Stomach smooth muscle (tissue), 2 donors: ENCODE measurements around the gene IL21R.
"Not testable (repeated sequence)": the region's sequence is repeated elsewhere in the genome, so short reads cannot be mapped to it uniquely, and the experiment has no call there.

Experiments
- H3K27ac ChIP-seq: one replicate; pipeline ENCODE4 v1.7.0; 2013; ENCODE audit warnings: mild to moderate bottlenecking, low read length, inconsistent platforms
- H3K27me3 ChIP-seq, 2 donors: one replicate each; pipeline ENCODE4 v1.7.0; 2013; ENCODE audit warnings: low read length in 2 of 2; ENCODE audit not compliant: insufficient read depth in 2 of 2, control insufficient read depth in 1 of 2
- H3K36me3 ChIP-seq, 2 donors: one replicate each; pipeline ENCODE4 v1.7.0; 2013; ENCODE audit warnings: low read length in 2 of 2; ENCODE audit not compliant: control insufficient read depth in 2 of 2, insufficient read depth in 2 of 2
- H3K4me1 ChIP-seq: one replicate; pipeline ENCODE4 v1.7.0; 2013; ENCODE audit warnings: low read length; ENCODE audit not compliant: control insufficient read depth, insufficient read depth
- H3K4me3 ChIP-seq, 2 donors: one replicate each; pipeline ENCODE4 v1.7.0; 2013; ENCODE audit warnings: low read length in 2 of 2
- H3K9ac ChIP-seq, 2 donors: one replicate each; pipeline ENCODE4 v1.7.0; 2013; ENCODE audit warnings: low read length in 2 of 2, mild to moderate bottlenecking in 1 of 2
- H3K9me3 ChIP-seq, 2 donors: one replicate each; pipeline ENCODE4 v1.7.0; 2013; ENCODE audit warnings: low read length in 2 of 2; ENCODE audit not compliant: control insufficient read depth in 2 of 2
- donor health status: healthy.
- donor health status: Pancreatic carcinoma.

Gene IL21R

GRCh38 chr16:27429330-27429871 lies 27.4 kb downstream of the IL21R start:
- Histone ChIP-seq H3K27me3 (peaks cover 4 to 11% of the 10 kb centered on the region in 2 donors), H3K9me3 (no peaks in the 10 kb centered on the region), H3K4me1 (no peaks in the 10 kb centered on the region), H3K36me3 (no peaks in the 10 kb centered on the region), H3K9ac (no peak overlapping the region), H3K27ac (no peak overlapping the region), H3K4me3 (no peak overlapping the region)

GRCh38 chr16:27429981-27430441 lies 28.0 kb downstream of the IL21R start:
- Histone ChIP-seq H3K4me1 (no peaks in the 10 kb centered on the region), H3K4me3 (no peak overlapping the region)

GRCh38 chr16:27430512-27430911 lies 28.5 kb downstream of the IL21R start:
- H3K4me3 ChIP-seq: no peak overlapping the region
- H3K36me3 ChIP-seq: no peaks in the 10 kb centered on the region
- H3K4me1 ChIP-seq: no peaks in the 10 kb centered on the region
- H3K9ac ChIP-seq: no peak overlapping the region
- no peak overlapping the region for H3K27ac ChIP-seq
- H3K27me3 ChIP-seq: peaks cover 4 to 11% of the 10 kb centered on the region in 2 donors
- no peaks in the 10 kb centered on the region for H3K9me3 ChIP-seq

More at GRCh38 chr16:27429981-27430441, 28.0 kb downstream of the IL21R start:
- Histone ChIP-seq H3K27ac (no peak overlapping the region), H3K36me3 (no peaks in the 10 kb centered on the region), H3K9me3 (no peaks in the 10 kb centered on the region), H3K9ac (no peak overlapping the region), H3K27me3 (peaks cover 4 to 11% of the 10 kb centered on the region in 2 donors)

GRCh38 chr16:27430923-27431484 lies 29.0 kb downstream of the IL21R start:
- no peaks in the 10 kb centered on the region for H3K36me3 ChIP-seq
- no peak overlapping the region for H3K27ac ChIP-seq
- H3K27me3 ChIP-seq: peaks cover 4 to 11% of the 10 kb centered on the region in 2 donors
- H3K9me3 ChIP-seq: no peaks in the 10 kb centered on the region
- no peak overlapping the region for H3K4me3 ChIP-seq
- no peaks in the 10 kb centered on the region for H3K4me1 ChIP-seq
- H3K9ac ChIP-seq: no peak overlapping the region

GRCh38 chr16:27431773-27432532 lies 30.0 kb downstream of the IL21R start:
- Histone ChIP-seq H3K9me3 (no peaks in the 10 kb centered on the region), H3K4me3 (no peak overlapping the region), H3K4me1 (no peaks in the 10 kb centered on the region), H3K27me3 (peaks cover 4 to 11% of the 10 kb centered on the region in 2 donors), H3K27ac (no peak overlapping the region), H3K36me3 (no peaks in the 10 kb centered on the region), H3K9ac (no peak overlapping the region)

- Histone ChIP-seq H3K36me3 (no peaks in the 10 kb centered on the region), H3K27me3 (peaks cover 4 to 11% of the 10 kb centered on the region in 2 donors), H3K4me1 (no peaks in the 10 kb centered on the region), H3K27ac (no peak overlapping the region), H3K4me3 (no peak overlapping the region), H3K9ac (no peak overlapping the region), H3K9me3 (no peaks in the 10 kb centered on the region)
Observed at GRCh38 chr16:27432558-27432957, 30.6 kb downstream of the IL21R start.

GRCh38 chr16:27433191-27433590 lies 31.2 kb downstream of the IL21R start:
- not testable (repeated sequence) for H3K9me3 ChIP-seq, H3K4me3 ChIP-seq, H3K36me3 ChIP-seq, H3K27me3 ChIP-seq, H3K4me1 ChIP-seq, H3K9ac ChIP-seq, H3K27ac ChIP-seq

GRCh38 chr16:27433636-27434035 lies 31.7 kb downstream of the IL21R start:
- Histone ChIP-seq H3K9me3 (no peaks in the 10 kb centered on the region), H3K4me1 (no peaks in the 10 kb centered on the region), H3K27ac (no peak overlapping the region), H3K9ac (no peak overlapping the region), H3K27me3 (peaks cover 4 to 5% of the 10 kb centered on the region in 2 donors), H3K4me3 (no peak overlapping the region), H3K36me3 (no peaks in the 10 kb centered on the region)

- no peaks in the 10 kb centered on the region for H3K4me1 ChIP-seq
- H3K27me3 ChIP-seq: peaks cover 4% of the 10 kb centered on the region in 2 donors
- no peaks in the 10 kb centered on the region for H3K9me3 ChIP-seq
- no peak overlapping the region for H3K9ac ChIP-seq
- no peak overlapping the region for H3K4me3 ChIP-seq
- H3K27ac ChIP-seq: no peak overlapping the region
- no peaks in the 10 kb centered on the region for H3K36me3 ChIP-seq
Observed at GRCh38 chr16:27434141-27435051, 32.4 kb downstream of the IL21R start.

- not testable (repeated sequence) for H3K4me3 ChIP-seq, H3K36me3 ChIP-seq, H3K4me1 ChIP-seq
Observed at GRCh38 chr16:27435146-27435545, 33.2 kb downstream of the IL21R start.

More at GRCh38 chr16:27435146-27435545, 33.2 kb downstream of the IL21R start:
- H3K9me3 ChIP-seq, H3K27ac ChIP-seq, H3K27me3 ChIP-seq, H3K9ac ChIP-seq: not testable (repeated sequence)
